Dedifferentiated amniotic fluid mesenchymal stem cell (primary cell): Measurements from ENCODE around the gene FETUB.

Experiments used
- DNase-seq: peaks from one replicate; pipeline ENCODE4 v3.0.0-alpha.2; 2016; ENCODE audit errors: extremely low spot score

The FETUB gene

GRCh38 chr3:186639778-186640472 lies at the start of gene FETUB:
FETUB (plus strand) TSS chr3:186640399; CDS start chr3:186640461, 62 bp downstream.
- no peak for DNase-seq

GRCh38 chr3:186590580-186591295 lies 49.5 kb upstream of the FETUB start:
- DNase-seq: no peak

GRCh38 chr3:186592682-186593081 lies 47.5 kb upstream of the FETUB start:
- DNase-seq: no peak

- DNase-seq: no peak
These were observed 46.3 kb upstream of the FETUB start for GRCh38 chr3:186593862-186594261.

- DNase-seq: no peak
These were observed 45.5 kb upstream of the FETUB start for GRCh38 chr3:186594591-186595113.

GRCh38 chr3:186596568-186597287 lies 43.5 kb upstream of the FETUB start:
- no peak for DNase-seq

GRCh38 chr3:186598108-186598784 lies 42.0 kb upstream of the FETUB start:
- DNase-seq: no peak

- no peak for DNase-seq
These were observed 41.4 kb upstream of the FETUB start for GRCh38 chr3:186598794-186599141.

- no peak for DNase-seq
These were observed 40.9 kb upstream of the FETUB start for GRCh38 chr3:186599142-186599784.

GRCh38 chr3:186599785-186600166 lies 40.4 kb upstream of the FETUB start:
- no peak for DNase-seq

- no peak for DNase-seq
These were observed 39.3 kb upstream of the FETUB start for GRCh38 chr3:186600896-186601295.

GRCh38 chr3:186603159-186603558 lies 37.0 kb upstream of the FETUB start:
- no peak for DNase-seq

- no peak for DNase-seq
These were observed 35.1 kb upstream of the FETUB start for GRCh38 chr3:186605078-186605477.

GRCh38 chr3:186605561-186606545 lies 34.3 kb upstream of the FETUB start:
- DNase-seq: no peak

GRCh38 chr3:186608624-186609215 lies 31.5 kb upstream of the FETUB start:
- no peak for DNase-seq

GRCh38 chr3:186609247-186609868 lies 30.8 kb upstream of the FETUB start:
- no peak for DNase-seq

GRCh38 chr3:186612065-186612464 lies 28.1 kb upstream of the FETUB start:
- DNase-seq: no peak

GRCh38 chr3:186612721-186613636 lies 27.2 kb upstream of the FETUB start, which contains the start of gene AHSG:
AHSG (plus strand) TSS chr3:186613060; CDS start chr3:186613142, 82 bp downstream.
- no peak for DNase-seq
